Coronary artery (tissue), 2 donors: ENCODE results near the gene SF3B3.
A peak's percentile ranks its signal among the peaks of the same experiment; 100 is the strongest.
"Not testable (repeated sequence)": the region's sequence is repeated elsewhere in the genome, so short reads cannot be mapped to it uniquely, and the experiment has no call there.

Source experiments
- DNase-seq: peaks from one replicate; pipeline ENCODE4 v3.0.0-alpha.2; 2017; ENCODE audit warnings: low spot score
- H3K27ac ChIP-seq, 2 donors: fragments of 200-600 bp; sonication (generic); one replicate each; pipeline ENCODE4 v1.5.1; 2016 to 2019
- H3K4me3 ChIP-seq: fragments of 200-600 bp; sonication (generic); 2 replicates; pipeline ENCODE4 v1.5.1; 2016; ENCODE audit warnings: mild to moderate bottlenecking, moderate library complexity
- TF ChIP-seq, protein P1 (sequence below): fragments of 200-600 bp; sonication (generic); IDR thresholded peaks from one replicate; pipeline ENCODE4 v1.5.1; 2019; ENCODE audit warnings: antibody characterized with exemption

Gene SF3B3

DNA sequence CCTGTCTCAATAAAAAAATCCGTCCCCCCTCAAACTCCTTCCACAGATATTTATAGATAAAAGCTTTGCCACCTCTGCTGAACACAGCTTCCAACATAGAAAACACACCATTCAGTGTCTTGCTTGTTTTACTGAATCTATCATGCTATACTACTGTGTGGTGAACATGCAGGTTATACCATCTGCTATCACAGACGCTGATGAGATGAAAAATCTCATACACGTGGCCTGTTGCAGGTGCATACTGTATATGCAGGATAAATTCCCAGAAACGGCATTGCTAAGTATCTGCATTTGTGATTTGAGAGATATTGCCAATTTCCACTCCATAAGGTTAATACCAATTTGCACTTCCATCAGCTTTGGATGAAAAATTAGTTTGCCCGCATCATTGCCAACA is 92.3 kb downstream of the SF3B3 start:
- TF ChIP-seq, protein P1, sequence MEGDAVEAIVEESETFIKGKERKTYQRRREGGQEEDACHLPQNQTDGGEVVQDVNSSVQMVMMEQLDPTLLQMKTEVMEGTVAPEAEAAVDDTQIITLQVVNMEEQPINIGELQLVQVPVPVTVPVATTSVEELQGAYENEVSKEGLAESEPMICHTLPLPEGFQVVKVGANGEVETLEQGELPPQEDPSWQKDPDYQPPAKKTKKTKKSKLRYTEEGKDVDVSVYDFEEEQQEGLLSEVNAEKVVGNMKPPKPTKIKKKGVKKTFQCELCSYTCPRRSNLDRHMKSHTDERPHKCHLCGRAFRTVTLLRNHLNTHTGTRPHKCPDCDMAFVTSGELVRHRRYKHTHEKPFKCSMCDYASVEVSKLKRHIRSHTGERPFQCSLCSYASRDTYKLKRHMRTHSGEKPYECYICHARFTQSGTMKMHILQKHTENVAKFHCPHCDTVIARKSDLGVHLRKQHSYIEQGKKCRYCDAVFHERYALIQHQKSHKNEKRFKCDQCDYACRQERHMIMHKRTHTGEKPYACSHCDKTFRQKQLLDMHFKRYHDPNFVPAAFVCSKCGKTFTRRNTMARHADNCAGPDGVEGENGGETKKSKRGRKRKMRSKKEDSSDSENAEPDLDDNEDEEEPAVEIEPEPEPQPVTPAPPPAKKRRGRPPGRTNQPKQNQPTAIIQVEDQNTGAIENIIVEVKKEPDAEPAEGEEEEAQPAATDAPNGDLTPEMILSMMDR, result no peak
- no peak overlapping the region for H3K27ac ChIP-seq
- DNase-seq, result no peak

DNA sequence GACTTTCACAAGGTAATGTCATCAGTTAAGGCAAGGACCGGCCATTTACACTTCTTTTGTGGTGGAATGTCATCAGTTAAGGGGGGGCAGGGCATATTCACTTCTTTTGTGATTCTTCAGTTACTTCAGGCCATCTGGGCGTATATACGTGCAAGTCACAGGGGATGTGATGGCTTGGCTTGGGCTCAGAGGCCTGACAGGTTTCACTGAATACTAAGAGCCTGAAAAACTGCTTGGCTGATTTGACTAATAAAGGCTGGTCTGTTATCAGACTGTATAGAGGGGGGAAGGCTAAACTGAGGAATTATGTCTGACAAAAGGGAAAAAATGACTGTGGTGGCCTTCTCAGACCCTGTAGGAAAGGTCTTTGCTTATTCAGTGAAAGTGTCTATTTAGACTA is 98.2 kb downstream of the SF3B3 start:
- DNase-seq, H3K4me3 ChIP-seq: not testable (repeated sequence)
- H3K27ac ChIP-seq, result peak overlapping the region in 1 of 2 donors; percentile 64

More for the DNA sequence above, 92.3 kb downstream of the SF3B3 start:
- no peak overlapping the region for H3K4me3 ChIP-seq
